Measurements from ENCODE around the gene ADCY3. TPM values are rescaled to one million over a fixed set of nuclear protein-coding genes. Genes with fewer than 3 reads are reported as not detected.

ADCY3 gene
- total and polyA plus RNA-seq, 12 donors: 5.3 to 50.8 (median 13.1) TPM

DNA sequence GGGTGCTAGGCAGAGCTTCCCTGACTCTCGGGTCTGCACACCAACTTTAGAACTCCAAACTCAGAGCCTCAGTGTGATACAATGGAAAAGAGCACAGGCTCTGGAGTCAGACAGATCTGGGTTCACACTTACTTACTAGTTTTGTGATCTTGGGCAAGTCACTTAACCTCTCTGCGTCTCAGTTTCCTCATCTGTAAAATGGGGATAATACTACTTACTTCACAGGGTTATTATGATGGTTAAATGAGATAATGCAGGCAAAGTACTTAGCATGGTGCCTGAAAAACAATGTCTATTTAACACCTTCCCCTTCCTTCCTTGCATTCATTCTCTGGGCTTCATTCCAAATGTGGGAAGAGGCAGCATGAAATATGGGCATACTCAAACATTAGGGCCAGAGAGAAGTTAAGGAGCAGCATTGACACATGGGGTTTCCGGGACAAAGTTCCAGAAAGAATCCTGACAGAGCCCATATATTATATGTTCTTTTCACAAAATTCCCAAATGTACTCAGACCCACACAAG is 38.4 kb upstream of the ADCY3 start:
- 81 to 85% methylated on average over 3 of the region's 3 CpGs for WGBS, 2 donors
- peaks cover 0 to 99% (median 51%) of the 10 kb centered on the region in 9 donors for H3K36me3 ChIP-seq
- DNase-seq (no peak), ATAC-seq (no peak)
- intact Hi-C loops (cut with DNase I): no loop called here
- no peaks in the 10 kb centered on the region for H3K27me3 ChIP-seq
- H3K9me3 ChIP-seq: peaks cover 0 to 14% (median 9%) of the 10 kb centered on the region in 11 donors
- TF ChIP-seq, protein P1, sequence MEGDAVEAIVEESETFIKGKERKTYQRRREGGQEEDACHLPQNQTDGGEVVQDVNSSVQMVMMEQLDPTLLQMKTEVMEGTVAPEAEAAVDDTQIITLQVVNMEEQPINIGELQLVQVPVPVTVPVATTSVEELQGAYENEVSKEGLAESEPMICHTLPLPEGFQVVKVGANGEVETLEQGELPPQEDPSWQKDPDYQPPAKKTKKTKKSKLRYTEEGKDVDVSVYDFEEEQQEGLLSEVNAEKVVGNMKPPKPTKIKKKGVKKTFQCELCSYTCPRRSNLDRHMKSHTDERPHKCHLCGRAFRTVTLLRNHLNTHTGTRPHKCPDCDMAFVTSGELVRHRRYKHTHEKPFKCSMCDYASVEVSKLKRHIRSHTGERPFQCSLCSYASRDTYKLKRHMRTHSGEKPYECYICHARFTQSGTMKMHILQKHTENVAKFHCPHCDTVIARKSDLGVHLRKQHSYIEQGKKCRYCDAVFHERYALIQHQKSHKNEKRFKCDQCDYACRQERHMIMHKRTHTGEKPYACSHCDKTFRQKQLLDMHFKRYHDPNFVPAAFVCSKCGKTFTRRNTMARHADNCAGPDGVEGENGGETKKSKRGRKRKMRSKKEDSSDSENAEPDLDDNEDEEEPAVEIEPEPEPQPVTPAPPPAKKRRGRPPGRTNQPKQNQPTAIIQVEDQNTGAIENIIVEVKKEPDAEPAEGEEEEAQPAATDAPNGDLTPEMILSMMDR (IDR thresholded peaks at IDR 0.05): no peak
- H3K4me3 ChIP-seq: no peak overlapping the region
- peaks cover 0 to 28% (median 11%) of the 10 kb centered on the region in 9 donors for H3K4me1 ChIP-seq
- no peak overlapping the region for H3K27ac ChIP-seq

DNA sequence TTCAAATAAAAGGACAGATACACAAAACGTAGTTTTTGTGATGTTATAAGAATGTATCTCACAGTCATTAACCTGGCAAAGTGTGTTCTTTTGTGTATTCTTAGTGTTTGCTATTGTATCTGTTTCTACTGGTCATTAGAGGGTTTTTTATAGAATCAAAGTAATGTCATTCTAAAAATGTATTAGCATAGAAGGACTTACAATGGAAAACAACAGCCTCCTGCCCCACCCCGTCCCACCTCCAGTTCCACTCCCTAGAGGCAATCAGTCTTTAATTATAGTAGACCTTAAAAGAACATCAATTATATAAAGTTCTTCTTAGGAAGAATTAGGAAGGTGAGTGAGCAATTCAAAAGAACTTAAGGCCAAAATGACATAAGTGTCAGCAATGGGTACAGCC is 37.9 kb upstream of the ADCY3 start:
- WGBS, 2 donors: 80 to 84% methylated on average over 2 of the region's 2 CpGs
- Histone ChIP-seq H3K27ac (no peak overlapping the region), H3K27me3 (no peaks in the 10 kb centered on the region), H3K4me3 (no peak overlapping the region), H3K9me3 (peaks cover 0 to 14% (median 9%) of the 10 kb centered on the region in 11 donors), H3K4me1 (peaks cover 0 to 28% (median 11%) of the 10 kb centered on the region in 9 donors), H3K36me3 (peaks cover 0 to 99% (median 49%) of the 10 kb centered on the region in 9 donors)
- intact Hi-C loops (cut with DNase I): no loop called here
- no peak for DNase-seq
- no peak for ATAC-seq
- TF ChIP-seq, protein P1 (IDR thresholded peaks at IDR 0.05): no peak

DNA sequence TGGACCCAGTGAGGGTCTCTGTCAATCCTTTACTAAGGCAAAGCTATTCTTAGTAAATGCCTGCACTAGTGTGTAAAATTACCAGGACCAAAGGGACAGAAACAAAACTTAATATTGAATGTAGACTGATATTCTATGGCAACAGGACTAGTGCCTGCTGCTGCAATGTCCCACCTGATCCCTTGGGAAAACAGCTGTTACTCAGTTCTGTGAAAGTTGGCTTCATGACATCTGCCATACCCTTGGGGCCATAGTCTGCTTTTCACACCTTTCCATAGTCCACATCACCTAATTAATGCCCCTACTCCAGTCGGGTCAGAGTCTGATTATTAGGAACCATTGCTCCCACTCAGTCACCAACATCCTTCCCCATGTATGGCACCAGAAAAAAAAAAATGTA is 37.2 kb upstream of the ADCY3 start:
- no peak for ATAC-seq
- 68 to 71% methylated on average over 1 of the region's 1 CpG for WGBS, 2 donors

DNA sequence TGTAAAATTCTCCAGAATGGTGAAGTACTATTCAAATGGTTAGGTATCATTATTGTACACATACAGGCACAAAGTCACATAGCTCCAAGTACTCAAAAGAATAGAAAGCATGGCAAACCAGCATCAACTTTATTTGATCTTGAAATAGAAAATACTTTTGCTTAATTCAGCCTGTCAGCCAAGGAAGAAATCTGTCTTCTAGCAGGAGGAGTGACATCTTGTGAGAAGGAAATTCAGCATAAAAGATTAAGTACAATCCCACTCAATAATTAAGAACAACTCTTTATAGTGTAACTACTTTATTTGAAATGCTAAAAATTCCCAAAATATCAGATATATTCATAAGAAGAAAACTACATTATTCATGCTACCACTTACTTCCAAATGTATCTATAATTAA is 35.9 kb upstream of the ADCY3 start:
- ATAC-seq (no peak), DNase-seq (no peak)
- Histone ChIP-seq H3K4me3 (no peak overlapping the region), H3K27ac (no peak overlapping the region), H3K9me3 (peaks cover 0 to 14% (median 9%) of the 10 kb centered on the region in 11 donors), H3K4me1 (peaks cover 0 to 28% (median 11%) of the 10 kb centered on the region in 9 donors), H3K36me3 (peaks cover 0 to 99% (median 47%) of the 10 kb centered on the region in 9 donors), H3K27me3 (no peaks in the 10 kb centered on the region)
- intact Hi-C loops (cut with DNase I): no loop called here
- TF ChIP-seq, protein P1 (IDR thresholded peaks at IDR 0.05): no peak

More for the DNA sequence above, 37.2 kb upstream of the ADCY3 start:
- TF ChIP-seq, protein P1 (IDR thresholded peaks at IDR 0.05): no peak
- Histone ChIP-seq H3K9me3 (peaks cover 0 to 14% (median 9%) of the 10 kb centered on the region in 11 donors), H3K27ac (no peak overlapping the region), H3K27me3 (no peaks in the 10 kb centered on the region), H3K4me3 (no peak overlapping the region), H3K4me1 (peaks cover 0 to 28% (median 11%) of the 10 kb centered on the region in 9 donors), H3K36me3 (peaks cover 0 to 99% (median 49%) of the 10 kb centered on the region in 9 donors)
- intact Hi-C loops (cut with DNase I): no loop called here
- no peak for DNase-seq

Data from heart right ventricle (tissue), 16 donors.